Large intestine (tissue), 3 donors: ENCODE results near the gene MFAP4. TPM values are rescaled to one million over a fixed set of nuclear protein-coding genes. Genes with fewer than 3 reads are reported as not detected.

Experiments used
- DNase-seq, 2 donors: peaks; one replicate each; pipeline versions ENCODE4 v3.0.0 to v3.0.0-alpha.2; 2013
- H3K27ac ChIP-seq: one replicate; pipeline ENCODE4 v1.5.1; 2013; ENCODE audit warnings: low read length
- H3K27me3 ChIP-seq: 2 replicates; pipeline ENCODE4 v1.6.1; 2013; ENCODE audit warnings: low read length; ENCODE audit not compliant: control insufficient read depth, insufficient read depth
- H3K36me3 ChIP-seq: 2 replicates; pipeline ENCODE4 v1.6.1; 2013; ENCODE audit warnings: low read length; ENCODE audit not compliant: control insufficient read depth, insufficient read depth
- H3K4me1 ChIP-seq: one replicate; pipeline ENCODE4 v1.6.1; 2013; ENCODE audit warnings: low read length; ENCODE audit not compliant: control insufficient read depth, insufficient read depth
- H3K4me3 ChIP-seq: one replicate; pipeline ENCODE4 v1.5.1; 2013; ENCODE audit warnings: low read length
- H3K9me3 ChIP-seq: one replicate; pipeline ENCODE4 v1.6.1; 2013; ENCODE audit warnings: mild to moderate bottlenecking, low read depth, low read length, moderate library complexity; ENCODE audit not compliant: control insufficient read depth
- WGBS: methylation state at CpG from one replicate; pipeline ENCODE4 v1.1.5; 2013; ENCODE audit warnings: low lambda C conversion rate; ENCODE audit not compliant: insufficient coverage; 5-methylcytosine and 5-hydroxymethylcytosine counted together
- polyA plus RNA-seq: library from polyadenylated mRNA; unstranded; fragments of 120-200 nt; gene quantifications from one replicate; pipeline ENCODE4 v1.2.1, GENCODE V29; 2013

The MFAP4 gene
- polyA plus RNA-seq, 1 donor, result 116 TPM

DNA sequence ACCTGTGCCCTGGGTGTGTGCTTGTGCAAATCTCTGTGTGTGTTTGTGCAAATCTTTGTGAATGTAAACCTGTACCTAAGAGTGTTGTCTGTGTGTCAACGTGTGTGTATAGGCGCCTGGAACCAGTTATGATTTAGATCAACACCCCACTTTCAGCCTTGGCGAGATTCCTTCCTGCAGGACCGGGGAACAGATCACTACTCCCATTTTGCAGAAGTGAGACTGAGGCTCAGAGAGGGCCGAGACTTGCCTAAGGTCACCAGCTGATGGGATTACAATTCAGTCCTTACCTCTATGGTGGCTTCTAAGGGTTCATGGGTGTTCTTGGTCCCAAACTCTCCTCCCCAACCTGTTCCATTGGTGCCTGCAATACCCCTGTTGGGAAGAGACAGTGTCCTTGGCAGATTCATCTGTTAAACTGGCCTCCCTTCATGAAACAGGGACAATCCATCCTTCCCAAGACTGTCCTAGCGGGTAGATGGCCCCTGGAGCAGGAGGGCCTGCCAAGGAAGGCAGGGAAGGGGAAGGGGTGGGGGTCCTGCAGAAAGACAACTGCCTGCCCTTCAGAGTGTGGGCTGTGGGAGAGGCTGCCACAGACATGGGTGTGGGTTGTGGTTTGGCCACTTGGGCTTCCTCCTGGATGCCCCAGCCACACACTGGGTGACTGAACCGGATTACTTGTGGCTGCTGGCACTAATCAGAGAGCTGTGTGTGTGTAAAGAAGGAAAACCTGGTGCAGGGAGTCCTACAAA, 15.6 kb downstream of the MFAP4 start:
- no peaks in the 10 kb centered on the region for H3K9me3 ChIP-seq
- H3K27me3 ChIP-seq, result no peaks in the 10 kb centered on the region
- no peaks in the 10 kb centered on the region for H3K36me3 ChIP-seq
- WGBS, result no CpG with 5 or more reads among the region's 7 CpGs
- H3K4me1 ChIP-seq, result no peaks in the 10 kb centered on the region
- no peak overlapping the region for H3K4me3 ChIP-seq
- no peak for DNase-seq
- no peak overlapping the region for H3K27ac ChIP-seq

GRCh38 chr17:19370493-19370960, 16.5 kb downstream of the MFAP4 start:
- Histone ChIP-seq H3K27ac (no peak overlapping the region), H3K36me3 (no peaks in the 10 kb centered on the region), H3K27me3 (no peaks in the 10 kb centered on the region), H3K4me3 (no peak overlapping the region), H3K9me3 (no peaks in the 10 kb centered on the region), H3K4me1 (no peaks in the 10 kb centered on the region)
- DNase-seq, result no peak
- WGBS, result no CpG with 5 or more reads among the region's 7 CpGs

- no peak for DNase-seq
- Histone ChIP-seq H3K9me3 (no peaks in the 10 kb centered on the region), H3K27ac (no peak overlapping the region), H3K27me3 (no peaks in the 10 kb centered on the region), H3K4me1 (no peaks in the 10 kb centered on the region), H3K4me3 (no peak overlapping the region), H3K36me3 (no peaks in the 10 kb centered on the region)
- WGBS, result no CpG with 5 or more reads among the region's 12 CpGs
These were observed 17.0 kb downstream of the MFAP4 start for GRCh38 chr17:19369846-19370492.

DNA sequence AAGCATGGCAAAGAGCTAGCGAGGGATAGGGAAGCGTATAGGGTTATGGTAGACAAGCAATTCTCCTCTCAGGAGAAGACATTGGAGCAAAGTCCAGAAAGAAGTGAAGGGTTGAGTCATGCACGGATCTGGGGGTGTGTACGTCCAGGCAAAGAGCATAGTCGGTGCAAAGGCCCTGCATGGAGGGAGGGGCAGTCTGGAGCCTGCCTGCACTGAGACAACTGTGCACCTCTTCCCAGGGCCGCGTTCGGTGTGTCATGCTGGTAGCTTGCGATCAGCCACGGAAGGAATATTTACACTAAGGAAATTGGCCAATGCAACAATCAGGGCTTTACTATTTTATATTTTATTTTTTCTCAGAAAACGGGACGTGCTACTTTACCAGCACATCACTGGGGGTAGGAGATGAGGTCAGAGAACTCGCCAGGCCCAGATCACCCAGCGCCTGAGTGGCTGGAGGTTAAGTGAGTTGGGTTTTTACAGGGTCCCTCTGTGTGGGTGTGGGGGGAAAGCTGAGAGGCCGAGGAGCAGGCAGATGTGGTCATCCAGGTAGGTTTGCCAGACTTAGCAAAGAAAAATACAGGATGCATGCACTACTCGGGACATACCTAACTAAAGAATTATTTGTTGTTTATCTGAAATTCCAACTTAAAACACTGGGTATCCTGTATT, 17.7 kb downstream of the MFAP4 start:
- H3K4me1 ChIP-seq, result no peaks in the 10 kb centered on the region
- H3K36me3 ChIP-seq, result no peaks in the 10 kb centered on the region
- H3K4me3 ChIP-seq, result no peak overlapping the region
- H3K9me3 ChIP-seq, result no peaks in the 10 kb centered on the region
- H3K27ac ChIP-seq, result no peak overlapping the region
- peak in 1 of 2 donors; percentile 55 for DNase-seq
- no peaks in the 10 kb centered on the region for H3K27me3 ChIP-seq
- WGBS, result no CpG with 5 or more reads among the region's 16 CpGs

DNA sequence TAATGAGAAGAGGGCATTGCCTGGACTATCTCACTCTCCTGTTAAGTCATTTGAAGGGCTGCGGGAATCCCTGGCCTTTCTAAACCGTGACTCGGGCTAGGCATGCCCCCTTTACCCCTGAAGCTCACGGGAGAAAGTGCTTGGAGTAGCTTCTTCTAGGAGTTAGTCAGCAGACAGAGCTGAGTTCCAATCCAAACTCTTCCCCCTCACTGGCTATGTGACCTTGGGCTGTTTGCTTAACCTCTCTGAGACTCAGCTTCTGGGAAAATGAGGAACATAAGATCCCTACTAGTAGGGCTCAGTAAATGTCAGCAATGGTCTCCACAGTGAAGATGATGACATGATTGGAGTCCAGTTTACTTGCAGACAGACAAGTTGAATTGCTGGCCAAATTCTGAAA, 18.8 kb downstream of the MFAP4 start:
- DNase-seq, result no peak
- Histone ChIP-seq H3K9me3 (no peaks in the 10 kb centered on the region), H3K27me3 (no peaks in the 10 kb centered on the region), H3K4me1 (peaks cover 4% of the 10 kb centered on the region), H3K4me3 (no peak overlapping the region), H3K27ac (no peak overlapping the region), H3K36me3 (no peaks in the 10 kb centered on the region)
- no CpG with 5 or more reads among the region's 4 CpGs for whole genome bisulfite sequencing

GRCh38 chr17:19366637-19366972, 20.4 kb downstream of the MFAP4 start:
- peaks cover 11% of the 10 kb centered on the region for H3K4me1 ChIP-seq
- no peak overlapping the region for H3K27ac ChIP-seq
- no CpG with 5 or more reads among the region's 5 CpGs for WGBS
- no peak for DNase-seq
- H3K9me3 ChIP-seq, result no peaks in the 10 kb centered on the region
- H3K27me3 ChIP-seq, result no peaks in the 10 kb centered on the region
- no peak overlapping the region for H3K4me3 ChIP-seq
- no peaks in the 10 kb centered on the region for H3K36me3 ChIP-seq

DNA sequence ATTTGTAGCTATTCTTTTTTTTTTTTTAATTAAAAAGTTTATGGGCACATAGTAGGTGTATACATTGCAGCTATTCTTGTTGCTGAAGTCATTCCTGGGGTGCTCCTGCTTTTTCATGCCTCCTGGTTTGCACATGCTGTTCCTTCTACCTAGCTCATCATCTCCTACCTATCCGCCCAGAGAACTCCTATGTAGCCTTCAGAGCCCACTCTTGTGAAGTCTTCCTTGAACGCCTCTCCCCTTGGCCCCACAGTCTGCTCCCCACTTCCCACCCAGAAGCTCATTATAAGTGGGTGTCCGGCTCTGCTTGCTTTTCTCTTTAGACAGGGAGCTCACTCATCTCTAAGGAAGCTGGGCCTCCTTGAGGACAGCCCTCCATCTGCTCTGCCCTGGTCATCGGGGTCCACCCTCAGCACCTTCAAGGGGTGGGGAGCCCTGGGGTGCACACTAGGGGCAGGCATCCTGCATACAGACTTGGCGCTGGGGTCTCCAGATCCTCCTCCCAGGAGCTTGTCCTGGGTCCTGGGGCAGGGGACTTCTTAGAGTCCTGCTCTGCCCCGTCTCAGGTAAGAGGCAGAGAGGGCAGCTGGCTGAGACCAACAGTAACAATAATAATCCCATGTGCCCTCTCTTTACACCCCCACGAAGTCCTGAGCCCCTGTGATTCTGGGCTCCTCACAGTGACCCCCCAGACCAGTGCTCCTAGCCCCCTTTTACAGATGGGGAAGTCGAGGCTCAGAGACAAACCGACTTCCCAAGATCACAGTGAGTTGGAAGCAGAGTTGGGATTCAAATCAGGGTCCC, 21.0 kb downstream of the MFAP4 start:
- Histone ChIP-seq H3K36me3 (no peaks in the 10 kb centered on the region), H3K27ac (no peak overlapping the region), H3K4me1 (peaks cover 15% of the 10 kb centered on the region), H3K27me3 (no peaks in the 10 kb centered on the region), H3K4me3 (no peak overlapping the region), H3K9me3 (no peaks in the 10 kb centered on the region)
- WGBS, result no CpG with 5 or more reads among the region's 9 CpGs
- no peak for DNase-seq

- no CpG with 5 or more reads among the region's 4 CpGs for WGBS
- no peak for DNase-seq
- Histone ChIP-seq H3K27ac (no peak overlapping the region), H3K4me1 (peaks cover 15% of the 10 kb centered on the region), H3K9me3 (no peaks in the 10 kb centered on the region), H3K36me3 (no peaks in the 10 kb centered on the region), H3K27me3 (no peaks in the 10 kb centered on the region), H3K4me3 (no peak overlapping the region)
These were observed 21.5 kb downstream of the MFAP4 start for GRCh38 chr17:19365499-19365817.

DNA sequence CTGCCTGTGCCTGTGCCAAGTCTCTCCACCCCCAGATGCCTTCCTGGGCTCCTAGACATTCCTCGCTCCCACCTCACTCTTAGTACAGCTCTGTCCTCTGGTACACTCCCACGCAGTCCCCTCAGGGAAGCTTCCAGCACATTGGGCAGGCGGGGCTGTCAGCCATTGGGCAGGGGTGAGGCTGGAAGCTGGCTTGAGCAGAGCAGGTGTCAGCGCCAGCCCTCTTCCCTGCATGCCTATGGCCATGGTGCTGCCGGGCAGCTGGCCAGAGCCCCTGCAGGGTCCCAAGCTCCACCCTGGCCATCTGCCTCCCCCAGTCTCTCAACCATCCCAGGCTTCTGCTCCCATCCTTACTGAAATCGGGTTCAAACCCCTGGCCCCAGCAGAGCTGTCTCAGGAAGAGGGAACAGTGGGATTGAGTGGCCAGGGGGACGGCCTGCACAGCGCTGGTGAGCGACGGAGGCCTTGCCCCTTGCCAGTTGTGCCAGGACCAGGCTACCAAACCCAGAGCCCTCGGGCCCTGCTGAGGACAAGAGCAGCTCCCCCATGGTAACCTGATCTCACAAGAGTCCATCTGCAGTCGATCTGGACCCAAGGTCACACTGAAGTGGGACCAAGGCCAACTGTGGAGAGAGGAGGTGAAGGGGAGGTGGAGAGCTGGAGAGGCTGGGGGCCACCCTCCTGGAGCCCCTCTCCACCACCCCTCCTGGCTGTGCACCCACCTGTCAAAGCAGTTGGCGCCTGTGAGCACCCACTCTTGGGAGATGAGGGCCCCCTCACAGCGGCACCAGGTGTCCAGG, 22.1 kb downstream of the MFAP4 start:
- Histone ChIP-seq H3K27ac (no peak overlapping the region), H3K4me3 (no peak overlapping the region), H3K9me3 (no peaks in the 10 kb centered on the region), H3K36me3 (peaks cover under 1% of the 10 kb centered on the region), H3K27me3 (no peaks in the 10 kb centered on the region), H3K4me1 (peaks cover 15% of the 10 kb centered on the region)
- no CpG with 5 or more reads among the region's 14 CpGs for WGBS
- DNase-seq, result no peak
